Astrocyte (in vitro differentiated cells and primary cell): Measurements from ENCODE around the gene MRS2. TPM values are rescaled to one million over a fixed set of nuclear protein-coding genes. Genes with fewer than 3 reads are reported as not detected.

Experiments
- DNase-seq: peaks from one replicate; pipeline ENCODE4 v3.0.0-alpha.2; 2010; ENCODE audit warnings: low read depth
- FAIRE-seq: peaks from 2 replicates; lab custom pipeline; 2011; peaks lifted over from hg19 to GRCh38; lab: Jason Lieb, UNC
- H2AFZ ChIP-seq: 2 replicates; pipeline ENCODE4 v1.6.0; 2012; ENCODE audit warnings: low read depth, low read length, inconsistent platforms
- H3K27ac ChIP-seq: 2 replicates; pipeline ENCODE4 v1.5.1; 2011; ENCODE audit warnings: low read depth, low read length, inconsistent platforms
- H3K27me3 ChIP-seq: 2 replicates; pipeline ENCODE4 v1.6.0; 2011; ENCODE audit warnings: low read length, inconsistent platforms; ENCODE audit not compliant: insufficient read depth
- H3K36me3 ChIP-seq: 2 replicates; pipeline ENCODE4 v1.5.1; 2011; ENCODE audit warnings: low read length, inconsistent platforms; ENCODE audit not compliant: insufficient read depth
- H3K4me1 ChIP-seq: 2 replicates; pipeline ENCODE4 v1.5.1; 2011; ENCODE audit warnings: low read length, inconsistent platforms; ENCODE audit not compliant: insufficient read depth
- H3K4me2 ChIP-seq: 2 replicates; pipeline ENCODE4 v1.6.0; 2012; ENCODE audit warnings: low read length, inconsistent platforms
- H3K4me3 ChIP-seq: 2 replicates; pipeline ENCODE4 v1.5.1; 2011; ENCODE audit warnings: low read depth, mild to moderate bottlenecking, low read length, inconsistent platforms; ENCODE audit not compliant: insufficient read depth
- H3K79me2 ChIP-seq: 2 replicates; pipeline ENCODE4 v1.6.0; 2012; ENCODE audit warnings: mild to moderate bottlenecking, low read length, inconsistent platforms; ENCODE audit not compliant: insufficient read depth
- H3K9ac ChIP-seq: 2 replicates; pipeline ENCODE4 v1.6.0; 2012; ENCODE audit warnings: mild to moderate bottlenecking, low read length, inconsistent platforms
- H3K9me3 ChIP-seq: 2 replicates; pipeline ENCODE4 v1.5.1; 2012; ENCODE audit warnings: low read depth, mild to moderate bottlenecking, low read length, inconsistent platforms; ENCODE audit not compliant: insufficient read depth
- H4K20me1 ChIP-seq: 2 replicates; pipeline ENCODE4 v1.6.0; 2012; ENCODE audit warnings: low read length, inconsistent platforms; ENCODE audit not compliant: insufficient read depth
- H3K27ac Mint-ChIP-seq: one replicate; pipeline ENCODE4 v1.8.0; 2021; ENCODE audit warnings: mild to moderate bottlenecking, mixed read lengths; ENCODE audit not compliant: unreplicated experiment
- H3K27me3 Mint-ChIP-seq: one replicate; pipeline ENCODE4 v1.8.0; 2021; ENCODE audit warnings: low read depth, mixed read lengths; ENCODE audit not compliant: unreplicated experiment
- H3K36me3 Mint-ChIP-seq: one replicate; pipeline ENCODE4 v1.8.0; 2021; ENCODE audit warnings: low read depth, mixed read lengths; ENCODE audit not compliant: unreplicated experiment
- H3K4me1 Mint-ChIP-seq: one replicate; pipeline ENCODE4 v1.8.0; 2021; ENCODE audit warnings: low read depth, mixed read lengths; ENCODE audit not compliant: unreplicated experiment
- H3K4me3 Mint-ChIP-seq: one replicate; pipeline ENCODE4 v1.8.0; 2021; ENCODE audit warnings: mild to moderate bottlenecking, moderate library complexity, mixed read lengths; ENCODE audit not compliant: unreplicated experiment
- H3K9me3 Mint-ChIP-seq: one replicate; pipeline ENCODE4 v1.8.0; 2021; ENCODE audit warnings: mild to moderate bottlenecking, mixed read lengths; ENCODE audit not compliant: unreplicated experiment
- EZH2 ChIP-seq: IDR thresholded peaks from 2 replicates; pipeline ENCODE4 v1.6.1; 2012; ENCODE audit warnings: mild to moderate bottlenecking, low read length, inconsistent platforms; ENCODE audit not compliant: insufficient read depth
- total RNA-seq: library from RNA; stranded (reverse); gene quantifications from 2 replicates; pipeline ENCODE4 v1.2.1, GENCODE V29; 2021
- TF ChIP-seq, protein P1 (sequence below): IDR thresholded peaks from 2 replicates; pipeline ENCODE4 v1.5.1; 2011; ENCODE audit warnings: low read depth, mild to moderate bottlenecking, inconsistent platforms, low read length, moderate library complexity; ENCODE audit not compliant: insufficient read depth

The MRS2 gene
- total RNA-seq, 1 donor from 2014 or later, result 68.9 TPM

DNA sequence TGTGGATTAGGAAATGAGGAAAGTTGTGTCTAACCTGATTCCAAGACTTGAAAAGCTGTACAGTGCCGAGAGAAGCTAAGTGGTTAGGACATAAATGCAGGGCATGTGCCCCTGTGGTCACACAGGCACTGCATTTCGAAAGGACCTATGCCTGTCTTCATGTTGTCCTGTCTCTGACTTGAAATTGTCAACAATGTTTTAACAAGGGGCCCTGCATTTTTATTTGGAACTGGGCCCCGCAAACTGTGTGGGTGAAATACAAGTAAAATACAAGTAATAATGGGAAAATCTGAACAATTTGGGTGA is 38.8 kb downstream of the MRS2 start:
- Mint-ChIP-seq H3K36me3 (no peaks in the 10 kb centered on the region), H3K4me3 (no peak overlapping the region), H3K27ac (no peak overlapping the region), H3K9me3 (no peaks in the 10 kb centered on the region), H3K4me1 (no peaks in the 10 kb centered on the region), H3K27me3 (peaks cover 3% of the 10 kb centered on the region)
- Histone ChIP-seq H3K9me3 (no peaks in the 10 kb centered on the region), H3K36me3 (no peaks in the 10 kb centered on the region), H3K27ac (no peak overlapping the region), H3K79me2 (no peaks in the 10 kb centered on the region), H3K4me3 (no peak overlapping the region), H3K9ac (no peak overlapping the region), H3K4me2 (no peak overlapping the region), H3K4me1 (no peaks in the 10 kb centered on the region), H2AFZ (no peak overlapping the region), H3K27me3 (no peaks in the 10 kb centered on the region), H4K20me1 (no peaks in the 10 kb centered on the region)
- DNase-seq, result no peak
- no peak for FAIRE-seq
- TF ChIP-seq EZH2, result no peak
- TF ChIP-seq, protein P1, sequence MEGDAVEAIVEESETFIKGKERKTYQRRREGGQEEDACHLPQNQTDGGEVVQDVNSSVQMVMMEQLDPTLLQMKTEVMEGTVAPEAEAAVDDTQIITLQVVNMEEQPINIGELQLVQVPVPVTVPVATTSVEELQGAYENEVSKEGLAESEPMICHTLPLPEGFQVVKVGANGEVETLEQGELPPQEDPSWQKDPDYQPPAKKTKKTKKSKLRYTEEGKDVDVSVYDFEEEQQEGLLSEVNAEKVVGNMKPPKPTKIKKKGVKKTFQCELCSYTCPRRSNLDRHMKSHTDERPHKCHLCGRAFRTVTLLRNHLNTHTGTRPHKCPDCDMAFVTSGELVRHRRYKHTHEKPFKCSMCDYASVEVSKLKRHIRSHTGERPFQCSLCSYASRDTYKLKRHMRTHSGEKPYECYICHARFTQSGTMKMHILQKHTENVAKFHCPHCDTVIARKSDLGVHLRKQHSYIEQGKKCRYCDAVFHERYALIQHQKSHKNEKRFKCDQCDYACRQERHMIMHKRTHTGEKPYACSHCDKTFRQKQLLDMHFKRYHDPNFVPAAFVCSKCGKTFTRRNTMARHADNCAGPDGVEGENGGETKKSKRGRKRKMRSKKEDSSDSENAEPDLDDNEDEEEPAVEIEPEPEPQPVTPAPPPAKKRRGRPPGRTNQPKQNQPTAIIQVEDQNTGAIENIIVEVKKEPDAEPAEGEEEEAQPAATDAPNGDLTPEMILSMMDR, result no peak

DNA sequence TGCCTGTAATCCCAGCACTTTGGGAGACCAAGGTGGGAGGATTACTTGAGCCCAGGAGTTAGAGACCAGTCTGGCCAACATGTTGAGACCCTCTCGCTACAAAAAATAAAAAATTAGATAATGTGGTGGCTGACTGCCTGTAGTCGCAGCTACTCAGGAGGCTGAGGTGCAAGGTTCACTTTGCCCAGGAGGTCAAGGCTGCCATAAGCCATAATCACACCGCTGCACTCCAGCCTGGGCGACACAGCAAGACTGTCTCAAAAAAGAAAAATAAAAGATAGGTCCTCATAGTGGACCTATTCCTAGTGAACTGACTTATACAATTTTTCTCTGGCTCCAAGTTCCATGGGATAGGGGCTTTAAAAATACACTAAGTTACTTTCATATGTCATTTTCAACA is 41.9 kb downstream of the MRS2 start:
- Histone ChIP-seq H2AFZ (no peak overlapping the region), H3K4me2 (no peak overlapping the region), H3K79me2 (no peaks in the 10 kb centered on the region), H3K9me3 (no peaks in the 10 kb centered on the region), H3K36me3 (no peaks in the 10 kb centered on the region), H3K9ac (no peak overlapping the region), H3K27ac (no peak overlapping the region), H3K4me3 (no peak overlapping the region), H4K20me1 (no peaks in the 10 kb centered on the region), H3K27me3 (no peaks in the 10 kb centered on the region), H3K4me1 (no peaks in the 10 kb centered on the region)
- Mint-ChIP-seq H3K4me1 (no peaks in the 10 kb centered on the region), H3K36me3 (no peaks in the 10 kb centered on the region), H3K27me3 (peaks cover 6% of the 10 kb centered on the region), H3K9me3 (no peaks in the 10 kb centered on the region), H3K4me3 (no peak overlapping the region), H3K27ac (no peak overlapping the region)
- no peak for FAIRE-seq
- no peak for TF ChIP-seq EZH2
- TF ChIP-seq, protein P1, result no peak
- no peak for DNase-seq

- TF ChIP-seq, protein P1, result no peak
- no peak for TF ChIP-seq EZH2
- Mint-ChIP-seq H3K9me3 (no peaks in the 10 kb centered on the region), H3K27me3 (peaks cover 6% of the 10 kb centered on the region), H3K4me3 (no peak overlapping the region), H3K4me1 (no peaks in the 10 kb centered on the region), H3K27ac (no peak overlapping the region), H3K36me3 (no peaks in the 10 kb centered on the region)
- H3K4me3 ChIP-seq, result no peak overlapping the region
- no peak overlapping the region for H3K4me2 ChIP-seq
- DNase-seq (no peak), FAIRE-seq (no peak)
- H3K79me2 ChIP-seq, result no peaks in the 10 kb centered on the region
- no peaks in the 10 kb centered on the region for H3K4me1 ChIP-seq
- H3K36me3 ChIP-seq, result no peaks in the 10 kb centered on the region
- no peaks in the 10 kb centered on the region for H3K9me3 ChIP-seq
- no peak overlapping the region for H3K9ac ChIP-seq
- H4K20me1 ChIP-seq, result no peaks in the 10 kb centered on the region
- H2AFZ ChIP-seq, result no peak overlapping the region
- H3K27me3 ChIP-seq, result no peaks in the 10 kb centered on the region
- H3K27ac ChIP-seq, result no peak overlapping the region
These were observed 43.0 kb downstream of the MRS2 start for GRCh38 chr6:24445704-24446103.
